Measurements from ENCODE around the gene STX5. TPM values are rescaled to one million over a fixed set of nuclear protein-coding genes. Genes with fewer than 3 reads are reported as not detected.

Gene STX5
- total and polyA plus RNA-seq, 10 of the 15 experiments (the other 5 are each of a cell fraction or from before 2014, with no cell fraction given): 3.8 to 35.4 (median 27.4) TPM

GRCh38 chr11:62805076-62805892 is 26.6 kb downstream of the STX5 start, which contains the start of gene NXF1 (continued):
- TF ChIP-seq ZNF687 (IDR thresholded peaks at IDR 0.05) (peak; percentile 96), ATF3 (IDR thresholded peaks at IDR 0.05; ENCODE audit: borderline replicate concordance, extremely low read depth, low read depth, low read length) (no peak), POLR2A (IDR thresholded peaks at IDR 0.05; ENCODE audit: low read depth, low read length) (peak; percentile 100), SKIL (IDR thresholded peaks at IDR 0.05; ENCODE audit: low read depth, poor library complexity, severe bottlenecking) (no peak), HDGF (IDR thresholded peaks at IDR 0.05) (peak; percentile 49; the same call in 1 of the 2 replicates), CHD2 (IDR thresholded peaks at IDR 0.05; ENCODE audit: borderline replicate concordance, low read depth, low read length) (peak; percentile 40; the same call in 1 of the 2 replicates), PBX3 (IDR thresholded peaks at IDR 0.05; ENCODE audit: insufficient replicate concordance, low read depth, low read length) (peak; percentile 55), CEBPZ (IDR thresholded peaks at IDR 0.05; ENCODE audit: low read depth, low read length) (no peak), ASH2L (IDR thresholded peaks at IDR 0.05; ENCODE audit: borderline replicate concordance, low read depth) (peak; percentile 77; the same call in 1 of the 2 replicates), IRF3 (IDR thresholded peaks at IDR 0.05) (peak; percentile 45; the same call in 1 of the 2 replicates), EP300 (IDR thresholded peaks at IDR 0.05; ENCODE audit: borderline replicate concordance in 1 of 2, control insufficient read depth in 1 of 2, low read depth in 2 of 2, low read length in 2 of 2) (0 out of 4 replicates have a peak, but pooled peaks of 1 of the 2 experiments have one; percentile 22), CHD1 (IDR thresholded peaks at IDR 0.05; ENCODE audit: low read depth, low read length) (peak; percentile 83), CREB1 (IDR thresholded peaks at IDR 0.05; ENCODE audit: low read depth) (peak; percentile 98), HDAC2 (IDR thresholded peaks at IDR 0.05) (no peak), SUZ12 (IDR thresholded peaks at IDR 0.05; ENCODE audit: unreplicated experiment) (no peak), BCL11A (IDR thresholded peaks at IDR 0.05; ENCODE audit: low read depth, low read length) (peak; percentile 30; the same call in 1 of the 2 replicates)
